Skeletal muscle cell (primary cell): ENCODE results near the gene PARP12.

Source experiments
- DNase-seq: peaks from one replicate; pipeline ENCODE4 v3.0.0-alpha.2; 2010; ENCODE audit warnings: low read depth
- H3K4me3 ChIP-seq: 2 replicates; pipeline ENCODE4 v1.5.1; 2011; ENCODE audit warnings: low read depth, mild to moderate bottlenecking, control low read depth, low read length, moderate library complexity

The PARP12 gene

GRCh38 chr7:140018125-140019043 lies 44.4 kb downstream of the PARP12 start:
- H3K4me3 ChIP-seq = no peak overlapping the region
- DNase-seq = no peak

DNA sequence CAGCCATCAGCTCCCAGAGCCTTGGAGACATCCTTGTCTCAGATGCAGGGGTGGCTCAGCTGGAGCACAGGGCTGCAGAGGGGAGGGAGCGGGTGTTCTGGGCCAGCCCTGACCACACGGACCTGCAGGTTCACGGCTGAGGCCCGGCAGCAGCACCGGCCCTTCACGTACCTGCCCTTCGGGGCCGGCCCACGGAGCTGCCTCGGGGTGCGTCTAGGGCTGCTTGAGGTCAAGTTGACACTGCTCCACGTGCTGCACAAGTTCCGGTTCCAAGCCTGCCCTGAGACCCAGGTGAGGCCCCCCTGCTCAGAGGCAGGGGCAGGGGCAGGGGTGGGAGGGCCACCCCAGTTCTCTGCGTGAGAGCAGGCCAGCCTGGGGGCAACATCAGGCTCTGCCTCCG lies 45.2 kb downstream of the PARP12 start:
- DNase-seq = no peak
- H3K4me3 ChIP-seq = no peak overlapping the region

GRCh38 chr7:140017034-140017433 lies 45.7 kb downstream of the PARP12 start:
- DNase-seq = no peak
- no peak overlapping the region for H3K4me3 ChIP-seq

DNA sequence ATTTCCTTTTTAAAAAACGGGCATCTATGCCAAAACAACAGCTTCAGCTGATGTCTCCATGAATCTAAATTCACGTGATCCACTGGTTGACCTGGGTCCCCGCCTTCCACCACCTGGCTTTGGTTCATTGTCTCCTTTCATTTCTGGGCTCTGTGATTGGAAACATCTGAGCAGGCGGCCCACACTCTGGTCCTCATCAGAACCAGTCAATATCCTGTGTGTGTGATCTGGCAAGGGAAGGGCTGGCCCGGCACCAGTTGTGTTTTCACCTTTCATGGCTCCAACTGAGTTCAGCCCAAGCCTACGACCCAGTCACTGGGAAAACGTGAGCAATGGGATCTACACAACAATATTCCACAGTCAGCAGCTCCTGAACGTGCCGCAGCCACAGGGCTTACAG lies 46.2 kb downstream of the PARP12 start:
- no peak overlapping the region for H3K4me3 ChIP-seq
- DNase-seq = no peak

DNA sequence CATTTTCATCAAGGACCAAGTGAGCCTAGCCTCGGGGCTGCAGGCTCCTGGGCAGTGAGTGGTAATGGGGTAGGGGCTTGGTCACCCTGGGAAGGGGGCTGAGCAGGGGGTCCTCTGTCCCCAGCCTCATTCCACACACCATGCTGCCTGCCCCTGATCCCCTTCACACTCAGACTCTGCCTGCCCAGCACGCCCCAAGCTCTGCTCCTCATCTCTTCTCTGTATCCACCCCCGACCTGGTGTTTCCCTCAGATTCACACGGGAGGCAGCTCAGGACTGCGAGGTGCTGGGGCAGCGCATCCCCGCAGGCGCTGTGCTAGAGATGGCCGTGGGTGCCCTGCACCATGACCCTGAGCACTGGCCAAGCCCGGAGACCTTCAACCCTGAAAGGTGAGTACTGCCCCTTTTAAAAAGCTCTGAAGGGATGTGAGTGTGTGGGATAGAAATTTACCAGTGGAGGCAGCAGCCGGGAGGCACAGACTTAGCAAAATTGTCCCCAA lies 47.2 kb downstream of the PARP12 start:
- no peak overlapping the region for H3K4me3 ChIP-seq
- no peak for DNase-seq

DNA sequence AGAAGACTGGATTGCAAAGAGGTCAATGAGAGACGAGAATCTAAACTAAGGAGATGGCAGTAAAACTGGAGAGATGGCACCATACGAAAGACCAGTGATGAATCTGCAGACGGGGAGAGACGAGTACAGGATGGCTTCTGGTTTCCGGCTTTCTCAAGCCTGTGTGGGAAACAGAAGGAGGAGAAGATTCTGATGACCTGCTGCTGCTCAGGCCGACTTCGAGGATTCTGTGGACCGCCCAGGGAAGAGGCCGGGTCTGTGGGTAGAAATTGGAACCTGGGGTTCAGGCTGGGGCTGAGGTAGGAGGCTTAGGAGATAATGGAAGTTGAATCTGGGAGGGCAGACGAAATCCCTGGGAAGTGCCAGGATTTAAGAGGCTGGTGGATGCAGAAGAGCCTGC lies 48.6 kb downstream of the PARP12 start:
- H3K4me3 ChIP-seq = no peak overlapping the region
- DNase-seq = no peak

- H3K4me3 ChIP-seq = no peak overlapping the region
- no peak for DNase-seq
These were observed 49.1 kb downstream of the PARP12 start for GRCh38 chr7:140013676-140014075.

GRCh38 chr7:140010194-140010895 lies 52.4 kb downstream of the PARP12 start:
- DNase-seq = no peak
- H3K4me3 ChIP-seq = no peak overlapping the region

DNA sequence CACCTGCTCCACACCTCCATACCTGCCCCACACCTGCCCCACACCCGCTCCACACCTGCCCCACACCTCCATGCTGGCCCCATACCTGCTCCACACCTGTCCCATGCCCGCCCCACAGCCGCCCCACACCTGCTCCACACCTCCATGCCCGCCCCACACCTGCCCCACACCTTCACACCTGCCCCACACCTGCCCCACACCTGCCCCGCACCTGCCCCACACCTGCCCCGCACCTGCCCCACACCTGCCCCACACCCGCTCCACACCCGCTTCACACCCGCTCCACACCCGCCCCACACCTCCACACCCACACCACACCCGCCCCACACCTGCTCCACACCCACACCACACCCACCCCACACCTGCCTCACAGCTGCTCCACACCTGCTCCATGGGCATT lies 53.0 kb downstream of the PARP12 start:
- no peak for DNase-seq
- no peak overlapping the region for H3K4me3 ChIP-seq

GRCh38 chr7:140008755-140009610 lies 53.8 kb downstream of the PARP12 start:
- H3K4me3 ChIP-seq = no peak overlapping the region
- no peak for DNase-seq

- no peak for DNase-seq
- no peak overlapping the region for H3K4me3 ChIP-seq
These were observed 55.6 kb downstream of the PARP12 start for GRCh38 chr7:140007051-140007690.

- no peak for DNase-seq
- no peak overlapping the region for H3K4me3 ChIP-seq
These were observed 56.2 kb downstream of the PARP12 start for GRCh38 chr7:140006600-140006999.

DNA sequence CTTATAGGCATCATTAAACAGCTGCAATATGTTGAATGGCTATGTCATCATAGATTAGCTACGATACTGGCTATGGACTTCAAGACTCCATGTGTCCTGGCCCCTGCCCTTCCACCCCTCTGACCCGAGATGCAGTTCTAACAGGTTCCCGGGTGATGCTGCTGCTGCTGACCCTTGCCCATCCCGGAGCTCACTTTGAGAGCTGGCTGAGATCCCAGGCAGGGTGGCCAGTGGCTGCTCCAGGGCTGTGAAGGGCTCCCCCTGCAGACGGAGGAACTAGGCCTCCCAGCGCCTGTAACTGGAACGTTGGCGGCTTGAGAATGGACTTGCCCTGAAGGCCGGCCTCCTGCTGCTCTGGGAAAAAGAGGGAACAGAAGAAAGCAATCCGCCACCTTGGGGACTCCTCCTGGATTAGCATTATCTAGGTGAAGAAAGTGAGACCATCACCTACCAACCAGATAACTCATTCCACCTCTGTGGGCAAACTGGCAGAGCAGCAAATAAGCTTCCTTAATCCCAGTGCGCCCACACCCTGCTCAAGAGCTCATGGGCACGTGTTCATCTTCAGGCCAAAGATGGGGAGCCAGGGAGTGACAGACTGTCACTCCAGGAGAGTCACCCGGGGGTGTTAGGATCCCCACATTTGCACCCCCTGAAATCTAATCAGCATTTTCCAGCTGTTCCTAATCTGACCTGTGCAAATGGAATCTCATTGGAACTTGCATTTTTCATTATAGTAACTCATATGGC lies 56.8 kb downstream of the PARP12 start:
- H3K4me3 ChIP-seq = no peak overlapping the region
- DNase-seq = no peak

GRCh38 chr7:140005341-140005740 lies 57.4 kb downstream of the PARP12 start:
- no peak for DNase-seq
- H3K4me3 ChIP-seq = no peak overlapping the region

GRCh38 chr7:140004672-140005071 lies 58.1 kb downstream of the PARP12 start:
- H3K4me3 ChIP-seq = no peak overlapping the region
- no peak for DNase-seq

GRCh38 chr7:140003913-140004382 lies 58.8 kb downstream of the PARP12 start:
- no peak overlapping the region for H3K4me3 ChIP-seq
- DNase-seq = peak; percentile 27

DNA sequence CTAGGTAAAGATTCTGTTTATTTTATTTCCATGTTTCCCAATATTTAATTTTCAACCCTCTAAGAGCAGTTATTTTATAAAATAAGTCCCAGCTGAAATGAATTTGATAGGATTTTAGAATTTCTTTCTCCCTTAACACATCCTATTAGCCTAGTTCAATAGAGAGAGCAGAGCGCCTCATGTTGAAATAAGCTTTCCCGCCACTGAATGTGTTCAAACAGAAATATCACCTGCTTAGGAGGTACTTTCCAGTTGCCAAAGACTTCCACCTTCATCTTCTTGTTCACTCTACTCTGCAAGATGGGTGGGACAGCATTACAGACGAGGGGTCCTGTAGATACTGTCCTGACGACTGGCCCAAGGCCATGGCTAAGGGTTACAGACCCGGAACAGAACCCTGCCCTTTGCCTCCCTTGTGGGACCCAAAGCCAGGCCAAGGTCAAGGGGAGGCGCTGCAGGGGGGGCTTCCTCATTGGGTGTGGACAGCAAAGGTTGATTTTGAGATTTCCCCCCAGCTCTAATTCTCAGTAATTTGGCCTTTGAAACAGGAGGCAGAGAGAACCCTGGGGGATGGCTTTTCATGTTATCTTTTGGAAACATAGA lies 62.0 kb downstream of the PARP12 start:
- no peak overlapping the region for H3K4me3 ChIP-seq
- no peak for DNase-seq

DNA sequence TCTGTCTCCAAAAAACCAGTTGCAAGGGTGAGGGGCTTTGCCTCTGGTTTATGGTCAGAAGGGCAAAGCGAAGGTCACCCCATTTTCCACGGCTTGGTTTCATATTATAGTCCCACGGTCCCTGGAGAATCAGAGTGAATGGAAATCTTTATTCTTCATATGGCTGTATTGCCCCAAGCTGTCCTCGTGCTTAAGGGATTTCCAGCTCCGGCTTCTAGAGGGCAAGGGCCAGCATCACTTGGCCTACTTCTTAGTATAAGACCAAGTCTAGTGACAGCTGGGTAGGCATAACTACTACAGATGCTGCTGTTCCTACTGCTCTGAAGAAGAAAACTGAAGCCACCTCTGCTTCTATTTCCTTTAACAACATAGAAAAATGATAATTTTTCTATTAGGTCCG lies 63.2 kb downstream of the PARP12 start:
- DNase-seq = no peak
- H3K4me3 ChIP-seq = no peak overlapping the region
